HEK293T (cell line): ENCODE results near the gene IL1R1.

Experiments
- CTCF ChIA-PET: fragments of 350-600 bp; formaldehyde crosslinking; extraction: SDS; loops from one replicate; lab custom pipeline; 2021; ENCODE audit warnings: antibody characterized with exemption, inconsistent platforms; lab: Yijun Ruan, JAX
- POLR2A ChIA-PET: fragments of 350-600 bp; formaldehyde crosslinking; extraction: SDS; loops from one replicate; lab custom pipeline; 2020; ENCODE audit warnings: antibody characterized with exemption, inconsistent platforms; lab: Yijun Ruan, JAX
- DNase-seq: peaks from one replicate; pipeline ENCODE4 v3.0.0; 2012; ENCODE audit warnings: mixed read lengths; ENCODE audit errors: extremely low spot score
- ARNT ChIP-seq: fragments of 450-650 bp; IDR thresholded peaks from 2 replicates; pipeline ENCODE4 v1.6.1; 2017; ENCODE audit warnings: mild to moderate bottlenecking
- BHLHE40 ChIP-seq: fragments of 450-650 bp; IDR thresholded peaks from 2 replicates; pipeline ENCODE4 v1.6.1; 2016; ENCODE audit warnings: mild to moderate bottlenecking, moderate library complexity, borderline replicate concordance
- CTBP1 ChIP-seq: fragments of 450-650 bp; IDR thresholded peaks from 2 replicates; pipeline ENCODE4 v1.6.1; 2016; ENCODE audit warnings: borderline replicate concordance
- ELF4 ChIP-seq: fragments of 450-650 bp; IDR thresholded peaks from 2 replicates; pipeline ENCODE4 v1.6.1; 2017; ENCODE audit warnings: antibody characterized with exemption
- FOXA1 ChIP-seq: fragments of 450-650 bp; IDR thresholded peaks from 2 replicates; pipeline ENCODE4 v1.6.1; 2016; ENCODE audit warnings: mild to moderate bottlenecking
- FOXK2 ChIP-seq: fragments of 450-650 bp; IDR thresholded peaks from 2 replicates; pipeline ENCODE4 v1.6.1; 2016; ENCODE audit warnings: mild to moderate bottlenecking
- FOXM1 ChIP-seq: fragments of 450-650 bp; IDR thresholded peaks from 2 replicates; pipeline ENCODE4 v1.6.1; 2017; ENCODE audit warnings: mild to moderate bottlenecking, borderline replicate concordance
- HDGF ChIP-seq: fragments of 450-650 bp; IDR thresholded peaks from 2 replicates; pipeline ENCODE4 v1.6.1; 2017; ENCODE audit warnings: antibody characterized with exemption, borderline replicate concordance
- L3MBTL2 ChIP-seq: fragments of 450-650 bp; conservative IDR thresholded peaks from 2 replicates; pipeline ENCODE4 v1.6.1; 2016; ENCODE audit warnings: mild to moderate bottlenecking
- LEF1 ChIP-seq: fragments of 450-650 bp; IDR thresholded peaks from 2 replicates; pipeline ENCODE4 v1.6.1; 2017; ENCODE audit warnings: mild to moderate bottlenecking, borderline replicate concordance
- NFRKB ChIP-seq: fragments of 450-650 bp; IDR thresholded peaks from 2 replicates; pipeline ENCODE4 v1.6.1; 2016; ENCODE audit warnings: mild to moderate bottlenecking, moderate library complexity
- SP1 ChIP-seq: fragments of 450-650 bp; IDR thresholded peaks from 2 replicates; pipeline ENCODE4 v1.6.1; 2017
- SUZ12 ChIP-seq: fragments of 450-650 bp; IDR thresholded peaks from 2 replicates; pipeline ENCODE4 v1.6.1; 2016; ENCODE audit warnings: mild to moderate bottlenecking
- TARDBP ChIP-seq: fragments of 450-650 bp; IDR thresholded peaks from 2 replicates; pipeline ENCODE4 v1.6.1; 2016
- ZNF384 ChIP-seq: fragments of 450-650 bp; IDR thresholded peaks from 2 replicates; pipeline ENCODE4 v1.6.1; 2016
- TF ChIP-seq, protein P1 (sequence below): fragments of 450-650 bp; IDR thresholded peaks from 2 replicates; pipeline ENCODE4 v1.6.1; 2016

Gene IL1R1

DNA sequence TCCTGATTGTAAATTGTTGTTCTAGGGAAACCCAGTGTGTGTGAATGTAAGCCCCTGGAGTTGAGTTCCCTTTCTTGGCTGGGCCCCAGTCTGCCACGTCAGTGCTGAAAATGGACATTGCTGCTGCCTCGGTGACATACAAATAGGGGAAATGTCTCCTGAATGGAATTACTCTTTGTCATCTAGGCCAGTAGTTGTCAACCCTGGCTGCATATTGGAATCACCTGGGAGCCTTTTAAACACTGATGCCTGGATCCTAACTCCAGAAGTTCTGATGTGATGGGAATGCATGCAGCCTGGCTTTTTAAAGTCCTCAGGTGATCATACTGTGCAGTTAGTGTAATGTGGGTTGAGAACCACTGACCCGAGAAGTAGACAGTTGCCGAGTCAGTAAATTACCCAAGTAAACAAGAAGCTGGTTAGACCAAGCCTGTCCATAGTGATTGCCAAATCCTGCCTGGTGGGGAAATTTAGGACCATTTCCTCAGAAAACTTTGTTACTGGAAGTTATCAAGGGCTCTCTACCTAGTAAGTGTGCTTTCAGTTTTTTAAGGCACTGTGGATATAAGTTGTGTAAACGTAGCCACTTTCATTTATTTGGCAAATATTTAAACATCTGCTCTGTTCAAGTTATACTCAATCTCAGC lies 27.6 kb upstream of the IL1R1 start:
- ChIA-PET POLR2A (no interaction called here), CTCF (no interaction called here)
- TF ChIP-seq FOXK2 (no peak), TARDBP (no peak), SUZ12 (no peak), FOXA1 (no peak), HDGF (no peak), BHLHE40 (no peak), SP1 (no peak), FOXM1 (no peak)
- TF ChIP-seq, protein P1, sequence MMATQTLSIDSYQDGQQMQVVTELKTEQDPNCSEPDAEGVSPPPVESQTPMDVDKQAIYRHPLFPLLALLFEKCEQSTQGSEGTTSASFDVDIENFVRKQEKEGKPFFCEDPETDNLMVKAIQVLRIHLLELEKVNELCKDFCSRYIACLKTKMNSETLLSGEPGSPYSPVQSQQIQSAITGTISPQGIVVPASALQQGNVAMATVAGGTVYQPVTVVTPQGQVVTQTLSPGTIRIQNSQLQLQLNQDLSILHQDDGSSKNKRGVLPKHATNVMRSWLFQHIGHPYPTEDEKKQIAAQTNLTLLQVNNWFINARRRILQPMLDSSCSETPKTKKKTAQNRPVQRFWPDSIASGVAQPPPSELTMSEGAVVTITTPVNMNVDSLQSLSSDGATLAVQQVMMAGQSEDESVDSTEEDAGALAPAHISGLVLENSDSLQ, result no peak
- DNase-seq, result no peak

DNA sequence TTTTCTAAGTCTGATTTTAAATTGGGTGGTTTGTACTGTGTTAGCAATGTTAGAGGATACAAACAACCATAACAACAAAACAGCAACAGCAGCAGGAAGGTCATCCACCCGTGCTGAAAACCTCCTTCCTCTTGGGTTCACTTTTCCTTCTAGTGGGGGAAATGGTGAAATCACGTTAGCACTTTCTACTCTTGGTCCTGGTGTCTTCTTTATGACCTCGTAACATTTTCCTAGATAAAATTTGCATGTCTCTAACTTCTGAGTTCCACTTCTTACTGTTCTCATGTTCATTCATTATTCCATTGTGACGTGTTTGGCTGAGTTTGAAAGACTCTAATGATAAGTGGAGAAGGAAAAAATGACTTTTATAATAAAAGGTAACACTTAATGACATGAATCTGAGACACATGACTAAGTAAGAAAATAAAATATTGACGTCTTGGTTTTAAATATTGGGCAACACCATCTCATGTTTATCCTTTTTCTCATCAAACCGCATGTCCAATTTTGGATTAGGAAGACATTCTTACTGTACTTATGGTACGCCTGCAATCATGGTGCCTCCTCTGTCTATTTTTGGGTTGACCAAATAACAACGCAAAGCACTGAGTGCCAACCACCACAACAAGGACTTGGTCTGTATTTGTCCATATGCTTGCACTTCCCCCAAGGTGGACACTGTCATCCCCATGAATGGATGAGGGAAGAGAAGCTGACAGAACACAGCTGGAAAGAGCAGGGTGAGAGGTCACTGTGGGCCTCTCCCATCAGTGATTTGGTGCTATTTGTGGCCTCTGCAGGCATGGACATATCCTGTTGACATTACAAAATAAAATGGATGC lies 25.7 kb upstream of the IL1R1 start:
- no peak for TF ChIP-seq HDGF
- no peak for TF ChIP-seq NFRKB
- TF ChIP-seq CTBP1, result no peak
- TF ChIP-seq, protein P1, result no peak
- TF ChIP-seq SP1, result no peak
- no peak for TF ChIP-seq ARNT
- TF ChIP-seq LEF1, result no peak
- TF ChIP-seq ELF4, result no peak
- no peak for TF ChIP-seq SUZ12
- TF ChIP-seq FOXM1, result no peak
- TF ChIP-seq FOXA1, result no peak
- no peak for TF ChIP-seq BHLHE40
- no peak for TF ChIP-seq TARDBP
- TF ChIP-seq FOXK2, result no peak
- no peak for TF ChIP-seq L3MBTL2
- TF ChIP-seq ZNF384, result no peak
- CTCF ChIA-PET, result no interaction called here
- DNase-seq, result no peak
- POLR2A ChIA-PET, result no interaction called here

DNA sequence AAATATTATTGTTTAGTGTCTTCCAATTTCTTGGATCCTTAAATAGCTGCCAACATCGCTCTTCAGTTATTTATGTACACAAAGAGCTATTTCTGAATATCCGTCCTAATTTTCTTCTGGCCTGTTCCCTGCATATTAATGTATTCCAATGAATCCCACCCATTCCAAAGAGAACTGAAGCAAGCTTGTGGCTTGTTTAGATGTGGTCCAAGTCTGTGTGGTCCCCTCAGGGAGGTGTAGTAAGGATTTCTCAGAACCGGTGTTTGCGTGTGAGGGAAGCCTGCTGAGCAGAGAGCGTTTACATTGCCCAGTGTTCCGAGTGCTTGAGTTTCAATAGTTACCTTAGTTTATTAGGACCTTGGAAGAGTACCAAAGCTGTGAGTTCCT lies 25.1 kb upstream of the IL1R1 start:
- ChIA-PET CTCF (no interaction called here), POLR2A (no interaction called here)

DNA sequence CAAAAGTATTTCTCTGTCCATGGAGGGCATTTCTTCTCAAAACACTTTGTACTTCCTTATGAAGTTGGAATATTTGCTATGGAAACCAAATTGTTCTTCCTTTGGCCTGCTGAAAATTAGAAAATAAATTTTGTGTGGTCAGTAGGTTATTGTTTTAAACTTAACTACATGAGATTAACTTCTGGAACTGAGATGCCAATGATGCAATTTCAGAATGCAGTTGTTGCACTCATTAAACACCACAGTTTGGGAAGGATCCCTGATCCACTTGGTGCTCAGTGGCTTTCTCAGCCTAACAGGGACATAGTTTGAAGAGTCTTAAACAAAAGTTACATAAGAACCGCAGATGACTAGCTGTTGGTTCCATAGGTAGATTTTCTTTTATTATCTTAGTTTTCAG lies 23.3 kb upstream of the IL1R1 start:
- ChIA-PET CTCF (no interaction called here), POLR2A (no interaction called here)
- no peak for TF ChIP-seq SP1
- DNase-seq, result no peak

More for the DNA sequence above, 25.1 kb upstream of the IL1R1 start:
- no peak for DNase-seq
- TF ChIP-seq SP1 (no peak), ARNT (no peak), ZNF384 (no peak), ELF4 (no peak), FOXM1 (no peak), FOXK2 (no peak), TARDBP (no peak)

DNA sequence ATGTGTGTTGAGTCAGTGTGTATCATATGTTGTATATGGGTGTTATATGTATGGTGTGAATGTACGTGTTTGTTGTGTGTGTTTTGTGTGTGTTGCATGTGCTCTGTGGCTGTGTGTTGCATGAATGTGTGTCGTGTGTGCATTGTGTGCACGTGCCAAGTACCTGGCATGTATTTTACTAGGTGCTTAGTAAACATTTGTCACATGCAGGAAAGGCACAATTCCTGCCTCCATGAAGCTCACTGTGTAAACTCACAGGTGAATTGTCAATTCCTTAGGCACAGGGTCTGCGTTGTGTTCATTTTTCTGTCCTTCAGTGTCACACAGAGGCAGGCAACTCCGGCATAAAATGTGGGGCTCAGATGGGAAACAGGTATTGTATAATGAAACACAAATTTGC lies 22.3 kb upstream of the IL1R1 start:
- TF ChIP-seq ELF4 (no peak), FOXK2 (no peak), L3MBTL2 (no peak), NFRKB (no peak), CTBP1 (no peak), ZNF384 (no peak), LEF1 (no peak), SP1 (no peak), SUZ12 (no peak), HDGF (no peak), FOXA1 (no peak), FOXM1 (no peak), TARDBP (no peak), BHLHE40 (no peak), ARNT (no peak)
- TF ChIP-seq, protein P1, result no peak
- ChIA-PET POLR2A (no interaction called here), CTCF (no interaction called here)
- DNase-seq, result no peak

DNA sequence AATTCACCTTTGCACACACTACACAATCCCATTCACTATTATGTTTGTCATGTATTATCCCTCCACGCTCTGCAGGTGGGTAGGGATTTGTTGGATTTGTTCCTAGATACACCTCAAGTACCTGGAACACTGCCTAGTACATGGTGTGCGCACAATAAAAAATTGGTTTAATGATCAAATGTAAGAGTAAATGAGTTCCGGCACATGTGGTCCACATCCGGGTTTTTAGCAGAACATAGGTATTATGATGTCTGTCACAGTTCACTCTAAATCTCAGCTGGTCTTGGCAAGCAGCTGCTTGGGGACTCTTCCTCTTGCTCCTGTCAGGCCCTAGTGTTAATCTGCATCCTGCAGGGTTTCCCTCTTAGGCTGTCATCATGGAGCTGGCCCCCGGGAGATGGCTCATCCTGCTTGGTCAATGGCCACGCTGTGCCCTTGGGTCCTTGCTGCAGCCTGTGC lies 21.8 kb upstream of the IL1R1 start:
- CTCF ChIA-PET, result no interaction called here
- DNase-seq, result no peak
- POLR2A ChIA-PET, result no interaction called here
- no peak for TF ChIP-seq FOXA1
- TF ChIP-seq SUZ12, result no peak
- TF ChIP-seq CTBP1, result no peak
- no peak for TF ChIP-seq FOXK2
- TF ChIP-seq SP1, result no peak
- TF ChIP-seq, protein P1, result no peak
- no peak for TF ChIP-seq LEF1
- no peak for TF ChIP-seq FOXM1
- TF ChIP-seq HDGF, result no peak
- TF ChIP-seq ELF4, result no peak
- TF ChIP-seq NFRKB, result no peak
- TF ChIP-seq TARDBP, result no peak
- no peak for TF ChIP-seq ZNF384
- TF ChIP-seq BHLHE40, result no peak
- TF ChIP-seq ARNT, result no peak
- TF ChIP-seq L3MBTL2, result no peak
